ENCODE data around the gene FAM120C. TPM values are rescaled to one million over a fixed set of nuclear protein-coding genes. Genes with fewer than 3 reads are reported as not detected.

Gene FAM120C
- total and polyA plus RNA-seq, 2 of the 4 experiments (the other 2 are of a cell fraction) = 3.4 to 3.6 TPM

DNA sequence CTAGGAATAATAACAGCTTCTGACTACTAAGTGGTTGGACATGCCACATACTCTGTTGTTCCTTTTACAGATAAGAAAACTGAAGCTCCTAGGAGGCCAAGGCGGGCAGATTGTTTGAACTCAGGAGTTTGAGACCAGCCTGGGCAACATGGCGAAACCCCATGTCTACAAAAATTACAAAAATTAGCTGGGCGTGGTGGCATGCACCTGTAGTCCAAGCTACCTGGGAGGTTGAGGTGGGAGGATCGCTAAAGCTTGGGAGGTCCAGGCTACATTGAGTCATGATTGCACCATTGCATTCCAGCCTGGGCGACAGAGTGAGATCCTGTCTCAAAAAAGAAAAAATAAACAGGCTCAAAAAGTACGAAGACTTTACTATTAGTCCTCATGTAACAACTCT lies 108.2 kb downstream of the FAM120C start:
- Histone ChIP-seq H4K8ac (ENCODE audit: low read depth in 2 of 2, low read length in 2 of 2) (no peak overlapping the region), H2BK15ac (ENCODE audit: low read depth, low read length) (no peak overlapping the region), H2BK5ac (ENCODE audit: low read depth, low read length, poor library complexity, severe bottlenecking) (no peak overlapping the region), H4K5ac (ENCODE audit: low read depth, low read length) (no peak overlapping the region), H2AFZ (replicated peaks; ENCODE audit: low read length, poor library complexity) (no peak overlapping the region), H4K91ac (ENCODE audit: insufficient read depth, low read depth, low read length) (no peak overlapping the region), H3K4me2 (ENCODE audit: low read depth, low read length) (no peak overlapping the region), H2BK120ac (ENCODE audit: low read depth, low read length) (no peak overlapping the region), H3K36me3 (ENCODE audit: control insufficient read depth, insufficient read depth, low read length) (peaks cover 6% of the 10 kb centered on the region; the same call in 1 of the 2 replicates), H3K23ac (ENCODE audit: low read depth, low read length) (no peak overlapping the region), H2AK9ac (replicated peaks; ENCODE audit: low read depth, low read length, poor library complexity) (no peak overlapping the region), H2BK20ac (ENCODE audit: low read depth, low read length) (no peak overlapping the region), H4K20me1 (ENCODE audit: insufficient read depth, low read length) (no peaks in the 10 kb centered on the region), H3K4me1 (ENCODE audit: control insufficient read depth, insufficient read depth, low read length) (no peaks in the 10 kb centered on the region), H3K9me3 (ENCODE audit: control insufficient read depth, insufficient read depth, low read length) (no peaks in the 10 kb centered on the region), H3K4ac (ENCODE audit: low read depth, low read length) (no peak overlapping the region), H2AK5ac (ENCODE audit: low read depth, low read length) (no peak overlapping the region), H3K9ac (ENCODE audit: low read depth, low read length) (no peak overlapping the region), H3K9me1 (ENCODE audit: insufficient read depth, low read length) (no peaks in the 10 kb centered on the region), H3K56ac (ENCODE audit: extremely low read depth, insufficient read depth, low read length) (no peak overlapping the region), H3K27me3 (ENCODE audit: control insufficient read depth, insufficient read depth, low read length) (no peaks in the 10 kb centered on the region), H3K4me3 (ENCODE audit: insufficient read depth, low read depth, low read length) (no peak overlapping the region), H3K79me1 (ENCODE audit: low read depth in 1 of 2, low read length in 2 of 2) (no peaks in the 10 kb centered on the region), H3K27ac (ENCODE audit: insufficient read depth, low read length) (no peak overlapping the region), H3K14ac (replicated peaks; ENCODE audit: low read depth, low read length) (no peak overlapping the region), H3K18ac (ENCODE audit: low read depth, low read length) (no peak overlapping the region)
- intact Hi-C loops (cut with micrococcal nuclease) (no loop called here), in situ Hi-C loops (cut with MboI; ENCODE audit: low sequenced_read_pairs) (no loop called here), dilution Hi-C loops (cut with HindIII; ENCODE audit: low sequenced_read_pairs, unreplicated experiment) (no loop called here)
- ChIA-PET POLR2A (ENCODE audit: unreplicated experiment) (no interaction called here), CTCF (no interaction called here)
- TF ChIP-seq NFE2L2 (IDR thresholded peaks at IDR 0.05; ENCODE audit: low read depth, low read length) = no peak
- TF ChIP-seq, protein P1, sequence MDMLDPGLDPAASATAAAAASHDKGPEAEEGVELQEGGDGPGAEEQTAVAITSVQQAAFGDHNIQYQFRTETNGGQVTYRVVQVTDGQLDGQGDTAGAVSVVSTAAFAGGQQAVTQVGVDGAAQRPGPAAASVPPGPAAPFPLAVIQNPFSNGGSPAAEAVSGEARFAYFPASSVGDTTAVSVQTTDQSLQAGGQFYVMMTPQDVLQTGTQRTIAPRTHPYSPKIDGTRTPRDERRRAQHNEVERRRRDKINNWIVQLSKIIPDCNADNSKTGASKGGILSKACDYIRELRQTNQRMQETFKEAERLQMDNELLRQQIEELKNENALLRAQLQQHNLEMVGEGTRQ (IDR thresholded peaks at IDR 0.05; ENCODE audit: low read depth, low read length) = no peak
- no peak for TF ChIP-seq FOS (IDR thresholded peaks at IDR 0.05; ENCODE audit: low read depth, low read length)
- TF ChIP-seq, protein P2, sequence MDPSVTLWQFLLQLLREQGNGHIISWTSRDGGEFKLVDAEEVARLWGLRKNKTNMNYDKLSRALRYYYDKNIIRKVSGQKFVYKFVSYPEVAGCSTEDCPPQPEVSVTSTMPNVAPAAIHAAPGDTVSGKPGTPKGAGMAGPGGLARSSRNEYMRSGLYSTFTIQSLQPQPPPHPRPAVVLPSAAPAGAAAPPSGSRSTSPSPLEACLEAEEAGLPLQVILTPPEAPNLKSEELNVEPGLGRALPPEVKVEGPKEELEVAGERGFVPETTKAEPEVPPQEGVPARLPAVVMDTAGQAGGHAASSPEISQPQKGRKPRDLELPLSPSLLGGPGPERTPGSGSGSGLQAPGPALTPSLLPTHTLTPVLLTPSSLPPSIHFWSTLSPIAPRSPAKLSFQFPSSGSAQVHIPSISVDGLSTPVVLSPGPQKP (IDR thresholded peaks at IDR 0.05; ENCODE audit: borderline replicate concordance, low read depth, low read length) = no peak
- BruUV-seq (replicated peaks) = no TSS peak
- DNase-seq = no peak
- no peak for ATAC-seq (ENCODE audit: low read depth)
- WGBS, 2 experiments (ENCODE audit: extremely low coverage in 2 of 2, insufficient read length in 1 of 2) = no CpG with 5 or more reads among the region's 6 CpGs

All from IMR-90 (cell line).